Smooth muscle cell (in vitro differentiated cells): Measurements from ENCODE around the gene ZFP69B. TPM values are rescaled to one million over a fixed set of nuclear protein-coding genes. Genes with fewer than 3 reads are reported as not detected.
A peak's percentile ranks its signal among the peaks of the same experiment; 100 is the strongest.

Source experiments
- DNase-seq: peaks from one replicate; lab custom pipeline; 2025; ENCODE audit not compliant: unreplicated experiment; lab: John Stamatoyannopoulos, UW
- H2AFZ ChIP-seq: fragments of 200-600 bp; sonication (generic); 2 replicates; pipeline ENCODE4 v1.6.0; 2016; ENCODE audit warnings: antibody characterized with exemption, low read depth, mild to moderate bottlenecking
- H3F3A ChIP-seq: fragments of 200-600 bp; sonication (generic); 2 replicates; pipeline ENCODE4 v1.6.0; 2017; ENCODE audit warnings: antibody characterized with exemption, low read depth
- H3K27ac ChIP-seq: fragments of 200-600 bp; sonication (generic); 2 replicates; pipeline ENCODE4 v1.5.1; 2016; ENCODE audit warnings: low read depth, mild to moderate bottlenecking
- H3K27me3 ChIP-seq: fragments of 200-600 bp; sonication (generic); 2 replicates; pipeline ENCODE4 v1.6.1; 2016; ENCODE audit warnings: low read depth, mild to moderate bottlenecking
- H3K36me3 ChIP-seq: fragments of 200-600 bp; sonication (generic); 2 replicates; pipeline ENCODE4 v1.5.1; 2016; ENCODE audit warnings: low read depth
- H3K4me1 ChIP-seq: fragments of 200-600 bp; sonication (generic); 2 replicates; pipeline ENCODE4 v1.5.1; 2016; ENCODE audit warnings: low read depth
- H3K4me2 ChIP-seq: fragments of 200-600 bp; sonication (generic); 2 replicates; pipeline ENCODE4 v1.6.0; 2016; ENCODE audit warnings: mild to moderate bottlenecking
- H3K4me3 ChIP-seq: fragments of 200-600 bp; sonication (generic); 2 replicates; pipeline ENCODE4 v1.5.1; 2016; ENCODE audit warnings: mild to moderate bottlenecking
- H3K79me2 ChIP-seq: fragments of 200-600 bp; sonication (generic); 2 replicates; pipeline ENCODE4 v1.6.0; 2016; ENCODE audit warnings: low read depth, mild to moderate bottlenecking
- H3K9ac ChIP-seq: fragments of 200-600 bp; sonication (generic); 2 replicates; pipeline ENCODE4 v1.6.0; 2016; ENCODE audit warnings: low read depth
- H3K9me3 ChIP-seq: fragments of 200-600 bp; sonication (generic); replicated peaks from 2 replicates; pipeline ENCODE4 v1.5.1; 2016; ENCODE audit warnings: low read depth
- H4K20me1 ChIP-seq: fragments of 200-600 bp; sonication (generic); 2 replicates; pipeline ENCODE4 v1.6.0; 2016; ENCODE audit warnings: low read depth
- CTCF ChIP-seq: fragments of 200-600 bp; sonication (generic); IDR thresholded peaks from 2 replicates; pipeline ENCODE4 v1.5.1; 2017; ENCODE audit warnings: borderline replicate concordance, mild to moderate bottlenecking, antibody characterized with exemption; ENCODE audit not compliant: insufficient read depth, poor library complexity, severe bottlenecking
- WGBS: methylation state at CpG from one replicate; pipeline ENCODE4 v1.1.7; 2016; ENCODE audit warnings: low lambda C conversion rate; 5-methylcytosine and 5-hydroxymethylcytosine counted together
- polyA plus RNA-seq: library from polyadenylated mRNA; unstranded; fragments of >200 nt; fragmentation: Nextera tagmentation; extraction: Ambion mirVana; gene quantifications from 2 replicates; pipeline ENCODE4 v1.2.1, GENCODE V29; 2016
- total RNA-seq: library from RNA; depleted of rRNA; stranded (reverse); fragments of >200 nt; gene quantifications from 2 replicates; pipeline ENCODE4 v1.2.3, GENCODE V29; 2014

ZFP69B gene
- total RNA-seq, result 6.5 and 6.8 TPM in 2 replicates
- 1.5 and 4.3 TPM in 2 replicates for polyA plus RNA-seq

- no peak for TF ChIP-seq CTCF
- 1% methylated on average over 60 of the region's 64 CpGs for WGBS
Observed at GRCh38 chr1:40449684-40450494, at the start of gene ZFP69B. Gene ZFP69B (plus strand): TSS chr1:40450476. CDS start chr1:40450962, 486 bp downstream.

GRCh38 chr1:40401473-40402201, 48.6 kb upstream of the ZFP69B start:
- 86% methylated on average over 7 of the region's 7 CpGs for WGBS
- Histone ChIP-seq H3K9ac (no peak overlapping the region), H3K27me3 (no peaks in the 10 kb centered on the region), H3K4me2 (no peak overlapping the region), H2AFZ (no peak overlapping the region), H3K79me2 (peaks cover 63% of the 10 kb centered on the region), H3K36me3 (no peaks in the 10 kb centered on the region), H3K9me3 (no peaks in the 10 kb centered on the region), H4K20me1 (peaks cover 70% of the 10 kb centered on the region), H3K27ac (no peak overlapping the region), H3K4me1 (no peaks in the 10 kb centered on the region), H3K4me3 (no peak overlapping the region), H3F3A (no peaks in the 10 kb centered on the region)
- no peak for DNase-seq
- no peak for TF ChIP-seq CTCF

More at GRCh38 chr1:40449684-40450494, at the start of gene ZFP69B:
- H3K4me3 ChIP-seq, result peak within 1 kb of the TSS; percentile 62
- H3K9ac ChIP-seq, result peak within 1 kb of the TSS; percentile 87
- peaks cover 22% of the 10 kb centered on the region for H3K9me3 ChIP-seq
- H3K27me3 ChIP-seq, result no peaks in the 10 kb centered on the region
- peak within 1 kb of the TSS; percentile 96 for H3K27ac ChIP-seq
- H3K4me1 ChIP-seq, result peaks cover 6% of the 10 kb centered on the region
- peak within 1 kb of the TSS; percentile 79 for H2AFZ ChIP-seq
- no peaks in the 10 kb centered on the region for H4K20me1 ChIP-seq
- H3K79me2 ChIP-seq, result peaks cover 7% of the 10 kb centered on the region
- peaks cover 4% of the 10 kb centered on the region for H3F3A ChIP-seq
- peaks cover 12% of the 10 kb centered on the region for H3K36me3 ChIP-seq
- peak; percentile 90 for DNase-seq
- peak within 1 kb of the TSS; percentile 85 for H3K4me2 ChIP-seq

GRCh38 chr1:40404670-40405462, 45.4 kb upstream of the ZFP69B start:
- Histone ChIP-seq H3F3A (no peaks in the 10 kb centered on the region), H3K4me2 (peak overlapping the region; percentile 56), H3K4me3 (peak overlapping the region; percentile 25), H3K4me1 (no peaks in the 10 kb centered on the region), H3K27ac (no peak overlapping the region), H2AFZ (no peak overlapping the region), H3K9ac (no peak overlapping the region), H3K79me2 (peaks cover 35% of the 10 kb centered on the region), H4K20me1 (peaks cover 45% of the 10 kb centered on the region), H3K36me3 (no peaks in the 10 kb centered on the region), H3K27me3 (no peaks in the 10 kb centered on the region), H3K9me3 (no peaks in the 10 kb centered on the region)
- WGBS, result 61% methylated on average over 11 of the region's 11 CpGs
- DNase-seq, result no peak
- TF ChIP-seq CTCF, result peak; percentile 87
